Measurements from ENCODE around the gene KLRC1. TPM values are rescaled to one million over a fixed set of nuclear protein-coding genes. Genes with fewer than 3 reads are reported as not detected.

KLRC1 gene
- total RNA-seq (ENCODE audit: low replicate concordance) = not detected in 2 replicates

DNA sequence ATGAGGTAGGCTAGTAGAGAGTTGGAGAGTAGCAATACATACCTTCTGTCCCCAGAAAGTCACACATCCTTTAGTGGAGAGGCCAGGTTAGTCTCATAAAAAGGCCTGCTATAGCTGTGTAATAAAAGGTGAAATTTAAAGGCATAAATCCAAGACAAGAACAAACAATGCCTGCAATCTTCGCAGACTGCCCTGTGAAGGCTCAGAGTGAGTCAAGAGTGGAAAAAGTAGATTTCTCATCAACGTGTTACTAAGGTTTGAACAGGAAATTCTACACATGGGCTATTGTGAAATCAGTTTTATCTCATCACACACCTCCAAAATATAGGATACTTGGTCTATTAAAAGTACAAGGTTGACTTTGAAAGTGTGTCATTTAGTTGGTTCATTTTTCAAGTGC, at the start of gene KLRC1:
KLRC1 (minus strand) TSS at position 222 of the 400 bp plus-strand sequence. CDS start 2,221 bp downstream, outside the sequence.
- H3K36me3 ChIP-seq = no peaks in the 10 kb centered on the region
- no peaks in the 10 kb centered on the region for H3K27me3 Mint-ChIP-seq (ENCODE audit: insufficient read depth, low read depth)
- H3K36me3 Mint-ChIP-seq = no peaks in the 10 kb centered on the region
- no peak within 1 kb of the TSS for H3K27ac Mint-ChIP-seq
- H3K27ac ChIP-seq = no peak within 1 kb of the TSS
- no peak for DNase-seq (ENCODE audit: low spot score)
- H3K9ac ChIP-seq = no peak within 1 kb of the TSS
- H3K4me3 ChIP-seq = no peak within 1 kb of the TSS
- H4K20me1 ChIP-seq (ENCODE audit: low read depth) = no peaks in the 10 kb centered on the region
- H2AFZ ChIP-seq (replicated peaks) = no peak within 1 kb of the TSS
- TF ChIP-seq EZH2phosphoT487 (IDR thresholded peaks at IDR 0.05) = no peak
- no peak for TF ChIP-seq EZH2 (IDR thresholded peaks at IDR 0.05)
- TF ChIP-seq, protein P1, sequence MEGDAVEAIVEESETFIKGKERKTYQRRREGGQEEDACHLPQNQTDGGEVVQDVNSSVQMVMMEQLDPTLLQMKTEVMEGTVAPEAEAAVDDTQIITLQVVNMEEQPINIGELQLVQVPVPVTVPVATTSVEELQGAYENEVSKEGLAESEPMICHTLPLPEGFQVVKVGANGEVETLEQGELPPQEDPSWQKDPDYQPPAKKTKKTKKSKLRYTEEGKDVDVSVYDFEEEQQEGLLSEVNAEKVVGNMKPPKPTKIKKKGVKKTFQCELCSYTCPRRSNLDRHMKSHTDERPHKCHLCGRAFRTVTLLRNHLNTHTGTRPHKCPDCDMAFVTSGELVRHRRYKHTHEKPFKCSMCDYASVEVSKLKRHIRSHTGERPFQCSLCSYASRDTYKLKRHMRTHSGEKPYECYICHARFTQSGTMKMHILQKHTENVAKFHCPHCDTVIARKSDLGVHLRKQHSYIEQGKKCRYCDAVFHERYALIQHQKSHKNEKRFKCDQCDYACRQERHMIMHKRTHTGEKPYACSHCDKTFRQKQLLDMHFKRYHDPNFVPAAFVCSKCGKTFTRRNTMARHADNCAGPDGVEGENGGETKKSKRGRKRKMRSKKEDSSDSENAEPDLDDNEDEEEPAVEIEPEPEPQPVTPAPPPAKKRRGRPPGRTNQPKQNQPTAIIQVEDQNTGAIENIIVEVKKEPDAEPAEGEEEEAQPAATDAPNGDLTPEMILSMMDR (IDR thresholded peaks at IDR 0.05) = no peak
- no peak within 1 kb of the TSS for H3K4me3 Mint-ChIP-seq
- H3K27me3 ChIP-seq = no peaks in the 10 kb centered on the region
- H3K4me1 Mint-ChIP-seq = no peaks in the 10 kb centered on the region
- H3K79me2 ChIP-seq (ENCODE audit: low read depth) = no peaks in the 10 kb centered on the region
- no peaks in the 10 kb centered on the region for H3F3A ChIP-seq (ENCODE audit: low read depth)
- no peaks in the 10 kb centered on the region for H3K9me3 ChIP-seq (ENCODE audit: low read depth)
- H3K9me3 Mint-ChIP-seq = peaks cover 18% of the 10 kb centered on the region
- H3K4me1 ChIP-seq = no peaks in the 10 kb centered on the region
- no peak within 1 kb of the TSS for H3K4me2 ChIP-seq

DNA sequence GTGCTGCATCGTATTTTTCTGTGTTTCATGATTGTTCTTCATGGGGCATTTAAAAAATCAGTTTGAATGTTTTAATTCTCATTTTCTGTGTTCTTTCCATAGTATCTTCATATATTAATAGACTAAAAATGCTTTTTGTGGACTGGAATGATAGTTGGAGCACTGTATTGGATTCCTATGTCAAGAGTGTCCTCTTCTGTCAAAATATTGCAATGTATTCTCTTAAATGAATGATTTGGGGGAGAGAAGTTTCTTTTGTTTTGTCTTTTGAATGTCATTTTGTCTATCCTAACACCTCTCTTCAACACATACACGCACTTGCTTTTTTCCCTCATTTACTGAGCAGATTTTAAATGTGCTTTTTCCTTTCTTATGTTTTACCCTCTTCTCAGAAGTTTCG, 47.9 kb upstream of the KLRC1 start:
- H3F3A ChIP-seq (ENCODE audit: low read depth) = no peaks in the 10 kb centered on the region
- TF ChIP-seq EZH2phosphoT487 (IDR thresholded peaks at IDR 0.05) (no peak), EZH2 (IDR thresholded peaks at IDR 0.05) (no peak)
- TF ChIP-seq, protein P1 (IDR thresholded peaks at IDR 0.05) = no peak
- no peak for DNase-seq (ENCODE audit: low spot score)
- no peak overlapping the region for H3K27ac ChIP-seq
- no peaks in the 10 kb centered on the region for H4K20me1 ChIP-seq (ENCODE audit: low read depth)
- no peaks in the 10 kb centered on the region for H3K9me3 ChIP-seq (ENCODE audit: low read depth)
- no peak overlapping the region for H2AFZ ChIP-seq (replicated peaks)
- Mint-ChIP-seq H3K4me3 (no peak overlapping the region), H3K27ac (no peak overlapping the region), H3K9me3 (peaks cover 3% of the 10 kb centered on the region), H3K36me3 (no peaks in the 10 kb centered on the region), H3K27me3 (ENCODE audit: insufficient read depth, low read depth) (no peaks in the 10 kb centered on the region), H3K4me1 (no peaks in the 10 kb centered on the region)
- H3K79me2 ChIP-seq (ENCODE audit: low read depth) = no peaks in the 10 kb centered on the region
- no peak overlapping the region for H3K4me3 ChIP-seq
- no peak overlapping the region for H3K4me2 ChIP-seq
- H3K9ac ChIP-seq = no peak overlapping the region
- no peaks in the 10 kb centered on the region for H3K4me1 ChIP-seq
- H3K36me3 ChIP-seq = no peaks in the 10 kb centered on the region
- H3K27me3 ChIP-seq = no peaks in the 10 kb centered on the region

DNA sequence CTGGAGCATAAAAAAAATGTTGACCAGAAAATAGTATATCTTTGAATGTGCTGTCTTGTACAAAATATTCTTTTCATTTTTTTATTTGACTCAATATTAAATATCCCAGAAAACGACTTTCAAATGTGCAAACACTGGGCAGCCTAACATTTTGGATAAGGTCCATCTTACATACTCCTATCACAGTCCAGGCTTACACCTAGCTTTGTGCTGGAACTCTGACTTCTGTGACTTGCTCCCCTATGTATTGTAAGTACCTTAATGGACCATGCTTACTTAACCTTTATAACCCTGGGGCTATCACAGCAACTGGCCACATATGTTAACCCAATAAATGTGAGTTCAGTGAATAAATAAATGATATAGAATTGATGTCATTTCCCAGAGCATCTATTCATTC, 44.9 kb upstream of the KLRC1 start:
- Histone ChIP-seq H3K27ac (no peak overlapping the region), H3K9ac (no peak overlapping the region), H2AFZ (replicated peaks) (no peak overlapping the region), H3K4me3 (no peak overlapping the region), H3K27me3 (no peaks in the 10 kb centered on the region), H4K20me1 (ENCODE audit: low read depth) (no peaks in the 10 kb centered on the region), H3K36me3 (no peaks in the 10 kb centered on the region), H3K4me2 (no peak overlapping the region), H3K9me3 (ENCODE audit: low read depth) (no peaks in the 10 kb centered on the region), H3K4me1 (no peaks in the 10 kb centered on the region), H3K79me2 (ENCODE audit: low read depth) (no peaks in the 10 kb centered on the region), H3F3A (ENCODE audit: low read depth) (no peaks in the 10 kb centered on the region)
- Mint-ChIP-seq H3K9me3 (peaks cover 2% of the 10 kb centered on the region), H3K27ac (no peak overlapping the region), H3K4me3 (no peak overlapping the region), H3K4me1 (no peaks in the 10 kb centered on the region), H3K36me3 (no peaks in the 10 kb centered on the region), H3K27me3 (ENCODE audit: insufficient read depth, low read depth) (peaks cover 3% of the 10 kb centered on the region)
- TF ChIP-seq, protein P1 (IDR thresholded peaks at IDR 0.05) = no peak
- DNase-seq (ENCODE audit: low spot score) = no peak

All from neural progenitor cell (in vitro differentiated cells).